HG02642 (cell line): ENCODE measurements around the gene MNDA.
"Not testable (repeated sequence)": the region's sequence is repeated elsewhere in the genome, so short reads cannot be mapped to it uniquely, and the experiment has no call there.

Source experiments
- ATAC-seq: cut with Tn5 transposase; IDR thresholded peaks from one replicate; pipeline ENCODE4 v1.9.1; 2021; ENCODE audit warnings: mild to moderate bottlenecking; ENCODE audit not compliant: unreplicated experiment, poor library complexity

Gene MNDA

GRCh38 chr1:158836038-158836437 lies 4.9 kb downstream of the MNDA start:
- no peak for ATAC-seq

GRCh38 chr1:158838660-158839059 lies 7.5 kb downstream of the MNDA start:
- no peak for ATAC-seq

- ATAC-seq = no peak
These were observed 8.4 kb downstream of the MNDA start for GRCh38 chr1:158839566-158839965.

GRCh38 chr1:158840236-158840635 lies 9.1 kb downstream of the MNDA start:
- ATAC-seq = no peak

- no peak for ATAC-seq
These were observed 33.4 kb downstream of the MNDA start for GRCh38 chr1:158864595-158864994.

GRCh38 chr1:158870438-158870837 lies 39.3 kb downstream of the MNDA start:
- not testable (repeated sequence) for ATAC-seq

DNA sequence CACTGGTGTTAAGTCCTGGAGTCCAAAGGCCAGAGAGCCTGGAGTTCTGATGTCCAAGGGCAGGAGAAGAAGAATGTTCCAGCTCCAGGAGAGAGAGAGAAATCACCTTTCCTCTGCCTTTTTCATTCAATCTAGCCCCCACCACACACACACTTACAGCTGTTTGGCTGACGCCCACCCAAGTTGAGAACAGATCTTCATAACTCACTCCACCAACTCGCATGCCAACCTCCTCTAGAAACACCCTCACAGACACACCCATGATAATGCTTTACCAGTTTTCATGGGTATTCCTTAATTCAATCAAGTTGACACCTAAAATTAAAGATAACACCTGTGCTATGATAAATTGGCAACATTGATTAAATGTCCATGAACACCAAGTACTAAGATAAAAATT lies 42.0 kb downstream of the MNDA start:
- ATAC-seq = no peak

GRCh38 chr1:158893654-158894053 lies 62.5 kb downstream of the MNDA start:
- ATAC-seq = no peak

- ATAC-seq = no peak
These were observed 67.6 kb downstream of the MNDA start for GRCh38 chr1:158898722-158899121.
